Measurements from ENCODE around the gene CLDN9. TPM values are rescaled to one million over a fixed set of nuclear protein-coding genes. Genes with fewer than 3 reads are reported as not detected.

CLDN9 gene
- total and polyA plus RNA-seq, 2 experiments from 2014 or later = 0.09 TPM; not detected in 1

- H3K79me2 ChIP-seq (ENCODE audit: insufficient read depth) = no peaks in the 10 kb centered on the region
- no peaks in the 10 kb centered on the region for H3K27me3 ChIP-seq (replicated peaks; ENCODE audit: insufficient read depth)
- H3F3A ChIP-seq (ENCODE audit: insufficient read depth) = peaks cover 20% of the 10 kb centered on the region
- no peaks in the 10 kb centered on the region for H3K9me2 ChIP-seq (ENCODE audit: insufficient read depth)
- no peak overlapping the region for H3K9ac ChIP-seq
- H4K20me1 ChIP-seq (ENCODE audit: insufficient read depth) = no peaks in the 10 kb centered on the region
- DNase-seq = no peak
- no peak for TF ChIP-seq EZH2 (IDR thresholded peaks at IDR 0.05; ENCODE audit: insufficient read depth, poor library complexity, severe bottlenecking)
- TF ChIP-seq EZH2phosphoT487 (IDR thresholded peaks at IDR 0.05; ENCODE audit: insufficient read depth, low read depth) = no peak
- H3K4me2 ChIP-seq (ENCODE audit: unreplicated experiment) = no peak overlapping the region
- no peak overlapping the region for H3K27ac ChIP-seq
- H3K4me3 ChIP-seq = no peak overlapping the region
- no peak overlapping the region for H2AFZ ChIP-seq
- peaks cover 9% of the 10 kb centered on the region for H3K4me1 ChIP-seq (ENCODE audit: insufficient read depth)
- WGBS, 2 experiments (ENCODE audit: low coverage in 1 of 2, low lambda C conversion rate in 2 of 2, missing lambda C conversion rate in 2 of 2) = 91 to 92% methylated on average over 17 to 18 of the region's 18 CpGs
- peaks cover 2% of the 10 kb centered on the region; the same call in 1 of the 2 replicates for H3K36me3 ChIP-seq (ENCODE audit: low read depth)
- in situ Hi-C loops (cut with MboI) = no loop called here
- no peaks in the 10 kb centered on the region for H3K9me3 ChIP-seq (ENCODE audit: low read depth)
Measured at GRCh38 chr16:3025032-3026002, 12.6 kb downstream of the CLDN9 start.

- TF ChIP-seq EZH2phosphoT487 (IDR thresholded peaks at IDR 0.05; ENCODE audit: insufficient read depth, low read depth) = no peak
- TF ChIP-seq EZH2 (IDR thresholded peaks at IDR 0.05; ENCODE audit: insufficient read depth, poor library complexity, severe bottlenecking) = no peak
Measured at GRCh38 chr16:3026003-3026378, 13.3 kb downstream of the CLDN9 start.

GRCh38 chr16:3026609-3027488, 14.1 kb downstream of the CLDN9 start:
- Histone ChIP-seq H3F3A (ENCODE audit: insufficient read depth) (peaks cover 16% of the 10 kb centered on the region; the same call in 1 of the 2 replicates), H3K9me3 (ENCODE audit: low read depth) (no peaks in the 10 kb centered on the region), H3K36me3 (ENCODE audit: low read depth) (peaks cover 2% of the 10 kb centered on the region; the same call in 1 of the 2 replicates), H3K27me3 (replicated peaks; ENCODE audit: insufficient read depth) (no peaks in the 10 kb centered on the region), H3K4me2 (ENCODE audit: unreplicated experiment) (no peak overlapping the region), H3K4me3 (no peak overlapping the region), H3K9ac (no peak overlapping the region), H3K4me1 (ENCODE audit: insufficient read depth) (peaks cover 9% of the 10 kb centered on the region), H2AFZ (no peak overlapping the region), H3K9me2 (ENCODE audit: insufficient read depth) (no peaks in the 10 kb centered on the region), H3K79me2 (ENCODE audit: insufficient read depth) (no peaks in the 10 kb centered on the region), H4K20me1 (ENCODE audit: insufficient read depth) (no peaks in the 10 kb centered on the region), H3K27ac (no peak overlapping the region)
- WGBS, 2 experiments (ENCODE audit: low coverage in 1 of 2, low lambda C conversion rate in 2 of 2, missing lambda C conversion rate in 2 of 2) = 89 to 90% methylated on average over 20 to 24 of the region's 24 CpGs
- no peak for TF ChIP-seq EZH2phosphoT487 (IDR thresholded peaks at IDR 0.05; ENCODE audit: insufficient read depth, low read depth)
- no peak for TF ChIP-seq EZH2 (IDR thresholded peaks at IDR 0.05; ENCODE audit: insufficient read depth, poor library complexity, severe bottlenecking)
- in situ Hi-C loops (cut with MboI) = no loop called here
- DNase-seq = no peak

More at GRCh38 chr16:3026003-3026378, 13.3 kb downstream of the CLDN9 start:
- peaks cover 9% of the 10 kb centered on the region for H3K4me1 ChIP-seq (ENCODE audit: insufficient read depth)
- no peaks in the 10 kb centered on the region for H3K9me2 ChIP-seq (ENCODE audit: insufficient read depth)
- in situ Hi-C loops (cut with MboI) = no loop called here
- peaks cover 16% of the 10 kb centered on the region; the same call in 1 of the 2 replicates for H3F3A ChIP-seq (ENCODE audit: insufficient read depth)
- no peak overlapping the region for H3K4me3 ChIP-seq
- no peak overlapping the region for H3K4me2 ChIP-seq (ENCODE audit: unreplicated experiment)
- H3K27ac ChIP-seq = no peak overlapping the region
- no peak overlapping the region for H3K9ac ChIP-seq
- peaks cover 2% of the 10 kb centered on the region; the same call in 1 of the 2 replicates for H3K36me3 ChIP-seq (ENCODE audit: low read depth)
- 97% methylated on average over 8 of the region's 8 CpGs for WGBS, 2 experiments (ENCODE audit: low coverage in 1 of 2, low lambda C conversion rate in 2 of 2, missing lambda C conversion rate in 2 of 2)
- DNase-seq = no peak
- no peaks in the 10 kb centered on the region for H4K20me1 ChIP-seq (ENCODE audit: insufficient read depth)
- no peaks in the 10 kb centered on the region for H3K27me3 ChIP-seq (replicated peaks; ENCODE audit: insufficient read depth)
- no peaks in the 10 kb centered on the region for H3K9me3 ChIP-seq (ENCODE audit: low read depth)
- no peaks in the 10 kb centered on the region for H3K79me2 ChIP-seq (ENCODE audit: insufficient read depth)
- no peak overlapping the region for H2AFZ ChIP-seq

- WGBS, 2 experiments (ENCODE audit: low coverage in 1 of 2, low lambda C conversion rate in 2 of 2, missing lambda C conversion rate in 2 of 2) = 95 to 98% methylated on average over 8 of the region's 8 CpGs
- no peaks in the 10 kb centered on the region for H3K9me3 ChIP-seq (ENCODE audit: low read depth)
- H3K79me2 ChIP-seq (ENCODE audit: insufficient read depth) = no peaks in the 10 kb centered on the region
- no peak overlapping the region for H3K9ac ChIP-seq
- H3K4me1 ChIP-seq (ENCODE audit: insufficient read depth) = peaks cover 8% of the 10 kb centered on the region
- no peak overlapping the region for H3K4me3 ChIP-seq
- in situ Hi-C loops (cut with MboI) = no loop called here
- H4K20me1 ChIP-seq (ENCODE audit: insufficient read depth) = no peaks in the 10 kb centered on the region
- DNase-seq = no peak
- no peak overlapping the region for H2AFZ ChIP-seq
- H3K36me3 ChIP-seq (ENCODE audit: low read depth) = no peaks in the 10 kb centered on the region; the same call in 1 of the 2 replicates
- H3K27me3 ChIP-seq (replicated peaks; ENCODE audit: insufficient read depth) = no peaks in the 10 kb centered on the region
- H3K27ac ChIP-seq = no peak overlapping the region
- peaks cover 15% of the 10 kb centered on the region; the same call in 1 of the 2 replicates for H3F3A ChIP-seq (ENCODE audit: insufficient read depth)
- H3K9me2 ChIP-seq (ENCODE audit: insufficient read depth) = no peaks in the 10 kb centered on the region
- TF ChIP-seq EZH2phosphoT487 (IDR thresholded peaks at IDR 0.05; ENCODE audit: insufficient read depth, low read depth) = no peak
- no peak for TF ChIP-seq EZH2 (IDR thresholded peaks at IDR 0.05; ENCODE audit: insufficient read depth, poor library complexity, severe bottlenecking)
- no peak overlapping the region for H3K4me2 ChIP-seq (ENCODE audit: unreplicated experiment)
Measured at GRCh38 chr16:3027489-3027795, 14.7 kb downstream of the CLDN9 start.

Data from GM23248 (cell line).